Measurements from ENCODE around the gene LPCAT1. TPM values are rescaled to one million over a fixed set of nuclear protein-coding genes. Genes with fewer than 3 reads are reported as not detected.

The LPCAT1 gene
- total RNA-seq, 5 donors from 2014 or later (not counting 1 experiment from before 2014, with no cell fraction given) = 27.9 to 57.7 (median 50.3) TPM

GRCh38 chr5:1513326-1514026, 10.3 kb downstream of the LPCAT1 start:
- peaks cover 0 to 79% of the 10 kb centered on the region in 2 experiments for H3K4me1 ChIP-seq (ENCODE audit: control insufficient read depth in 1 of 2, extremely low read depth in 1 of 2, insufficient read depth in 2 of 2, low read length in 2 of 2)
- peak overlapping the region in 1 of 2 donors; percentile 31 for H3K27ac Mint-ChIP-seq
- no peaks in the 10 kb centered on the region for H3K27me3 Mint-ChIP-seq
- ChIA-PET POLR2A (interaction anchor here in 1 of 2 donors (1.2 kb wide), 1 partner anchor 10 kb away, joined by 3 read pairs; no protein-coding TSS in a partner anchor), CTCF (no interaction called here)
- H3K9me3 Mint-ChIP-seq = no peaks in the 10 kb centered on the region
- no peak overlapping the region for H3K4me3 ChIP-seq (ENCODE audit: control insufficient read depth in 1 of 2, extremely low read depth in 1 of 2, low read length in 1 of 2)
- no peaks in the 10 kb centered on the region for H3K9me3 ChIP-seq
- peaks cover 17% of the 10 kb centered on the region for H3K36me3 Mint-ChIP-seq
- DNase-seq = peak in 1 of 35 experiments; percentile 4
- 74% methylated on average over 20 of the region's 26 CpGs for WGBS (ENCODE audit: insufficient coverage)
- peaks cover 5 to 50% of the 10 kb centered on the region in 2 donors for H3K36me3 ChIP-seq (ENCODE audit: control insufficient read depth in 2 of 2, extremely low read depth in 1 of 2, insufficient read depth in 1 of 2, low read length in 1 of 2)
- H3K27me3 ChIP-seq (replicated peaks in 1 of 2; ENCODE audit: control insufficient read depth in 2 of 2, extremely low read depth in 1 of 2, insufficient read depth in 2 of 2, low read length in 1 of 2) = no peaks in the 10 kb centered on the region
- H3K4me1 Mint-ChIP-seq = peaks cover 23 to 36% (median 29%) of the 10 kb centered on the region in 3 donors
- H3K4me3 Mint-ChIP-seq = no peak overlapping the region
- ATAC-seq (replicated peaks in 1 of 4) = no peak
- no peak overlapping the region for H3K27ac ChIP-seq (ENCODE audit: low read length)

- Histone ChIP-seq H3K36me3 (ENCODE audit: control insufficient read depth in 2 of 2, extremely low read depth in 1 of 2, insufficient read depth in 1 of 2, low read length in 1 of 2) (peaks cover 8 to 48% of the 10 kb centered on the region in 2 donors), H3K27ac (ENCODE audit: low read length) (no peak overlapping the region), H3K9me3 (no peaks in the 10 kb centered on the region), H3K4me1 (ENCODE audit: control insufficient read depth in 1 of 2, extremely low read depth in 1 of 2, insufficient read depth in 2 of 2, low read length in 2 of 2) (peaks cover 0 to 78% of the 10 kb centered on the region in 2 experiments), H3K27me3 (replicated peaks in 1 of 2; ENCODE audit: control insufficient read depth in 2 of 2, extremely low read depth in 1 of 2, insufficient read depth in 2 of 2, low read length in 1 of 2) (no peaks in the 10 kb centered on the region), H3K4me3 (ENCODE audit: control insufficient read depth in 1 of 2, extremely low read depth in 1 of 2, low read length in 1 of 2) (no peak overlapping the region)
- ATAC-seq (replicated peaks in 1 of 4) (no peak), DNase-seq (peak in 1 of 35 experiments; percentile 4)
- ChIA-PET POLR2A (no interaction called here), CTCF (no interaction called here)
- no peaks in the 10 kb centered on the region for H3K9me3 Mint-ChIP-seq
- WGBS (ENCODE audit: insufficient coverage) = 94% methylated on average over 24 of the region's 25 CpGs
- H3K27ac Mint-ChIP-seq = peak overlapping the region in 1 of 2 donors; percentile 31
- H3K27me3 Mint-ChIP-seq = no peaks in the 10 kb centered on the region
- peaks cover 29 to 39% (median 29%) of the 10 kb centered on the region in 3 donors for H3K4me1 Mint-ChIP-seq
- peaks cover 18% of the 10 kb centered on the region for H3K36me3 Mint-ChIP-seq
- no peak overlapping the region for H3K4me3 Mint-ChIP-seq
Measured at GRCh38 chr5:1512541-1513291, 11.0 kb downstream of the LPCAT1 start.

- no peaks in the 10 kb centered on the region for H3K9me3 ChIP-seq
- H3K27ac ChIP-seq (ENCODE audit: low read length) = no peak overlapping the region
- no peaks in the 10 kb centered on the region for H3K27me3 ChIP-seq (replicated peaks in 1 of 2; ENCODE audit: control insufficient read depth in 2 of 2, extremely low read depth in 1 of 2, insufficient read depth in 2 of 2, low read length in 1 of 2)
- H3K36me3 ChIP-seq (ENCODE audit: control insufficient read depth in 2 of 2, extremely low read depth in 1 of 2, insufficient read depth in 1 of 2, low read length in 1 of 2) = peaks cover 8 to 43% of the 10 kb centered on the region in 2 donors
- Mint-ChIP-seq H3K9me3 (no peaks in the 10 kb centered on the region), H3K27ac (no peak overlapping the region), H3K4me3 (no peak overlapping the region), H3K36me3 (peaks cover 17% of the 10 kb centered on the region), H3K27me3 (no peaks in the 10 kb centered on the region), H3K4me1 (peaks cover 30 to 41% (median 35%) of the 10 kb centered on the region in 3 donors)
- H3K4me1 ChIP-seq (ENCODE audit: control insufficient read depth in 1 of 2, extremely low read depth in 1 of 2, insufficient read depth in 2 of 2, low read length in 2 of 2) = peaks cover 0 to 78% of the 10 kb centered on the region in 2 experiments
- CTCF ChIA-PET = no interaction called here
- 94% methylated on average over 19 of the region's 21 CpGs for WGBS (ENCODE audit: insufficient coverage)
- POLR2A ChIA-PET = no interaction called here
- DNase-seq (peak in 3 of 35 experiments; percentile 4 to 21 (median 10)), ATAC-seq (replicated peaks in 1 of 4) (no peak)
- no peak overlapping the region for H3K4me3 ChIP-seq (ENCODE audit: control insufficient read depth in 1 of 2, extremely low read depth in 1 of 2, low read length in 1 of 2)
Measured at GRCh38 chr5:1511651-1512540, 11.9 kb downstream of the LPCAT1 start.

GRCh38 chr5:1511048-1511447, 12.7 kb downstream of the LPCAT1 start:
- CTCF ChIA-PET = no interaction called here
- Mint-ChIP-seq H3K27ac (no peak overlapping the region), H3K4me3 (no peak overlapping the region), H3K36me3 (peaks cover 19% of the 10 kb centered on the region), H3K27me3 (no peaks in the 10 kb centered on the region), H3K4me1 (peaks cover 29 to 38% (median 37%) of the 10 kb centered on the region in 3 donors), H3K9me3 (no peaks in the 10 kb centered on the region)
- Histone ChIP-seq H3K4me1 (ENCODE audit: control insufficient read depth in 1 of 2, extremely low read depth in 1 of 2, insufficient read depth in 2 of 2, low read length in 2 of 2) (peaks cover 0 to 78% of the 10 kb centered on the region in 2 experiments), H3K27ac (ENCODE audit: low read length) (no peak overlapping the region), H3K27me3 (replicated peaks in 1 of 2; ENCODE audit: control insufficient read depth in 2 of 2, extremely low read depth in 1 of 2, insufficient read depth in 2 of 2, low read length in 1 of 2) (no peaks in the 10 kb centered on the region), H3K4me3 (ENCODE audit: control insufficient read depth in 1 of 2, extremely low read depth in 1 of 2, low read length in 1 of 2) (no peak overlapping the region), H3K9me3 (no peaks in the 10 kb centered on the region), H3K36me3 (ENCODE audit: control insufficient read depth in 2 of 2, extremely low read depth in 1 of 2, insufficient read depth in 1 of 2, low read length in 1 of 2) (peaks cover 8 to 42% of the 10 kb centered on the region in 2 donors)
- peak in 2 of 35 experiments; percentile 4 to 21 for DNase-seq
- POLR2A ChIA-PET = no interaction called here
- no peak for ATAC-seq (replicated peaks in 1 of 4)
- WGBS (ENCODE audit: insufficient coverage) = 96% methylated on average over 20 of the region's 20 CpGs

GRCh38 chr5:1510631-1511030, 13.1 kb downstream of the LPCAT1 start:
- Histone ChIP-seq H3K27ac (ENCODE audit: low read length) (no peak overlapping the region), H3K4me1 (ENCODE audit: control insufficient read depth in 1 of 2, extremely low read depth in 1 of 2, insufficient read depth in 2 of 2, low read length in 2 of 2) (peaks cover 0 to 78% of the 10 kb centered on the region in 2 experiments), H3K36me3 (ENCODE audit: control insufficient read depth in 2 of 2, extremely low read depth in 1 of 2, insufficient read depth in 1 of 2, low read length in 1 of 2) (peaks cover 8 to 42% of the 10 kb centered on the region in 2 donors), H3K4me3 (ENCODE audit: control insufficient read depth in 1 of 2, extremely low read depth in 1 of 2, low read length in 1 of 2) (no peak overlapping the region), H3K9me3 (no peaks in the 10 kb centered on the region), H3K27me3 (replicated peaks in 1 of 2; ENCODE audit: control insufficient read depth in 2 of 2, extremely low read depth in 1 of 2, insufficient read depth in 2 of 2, low read length in 1 of 2) (no peaks in the 10 kb centered on the region)
- Mint-ChIP-seq H3K4me1 (peaks cover 27 to 37% (median 36%) of the 10 kb centered on the region in 3 donors), H3K27me3 (no peaks in the 10 kb centered on the region), H3K36me3 (peaks cover 19% of the 10 kb centered on the region), H3K27ac (no peak overlapping the region), H3K4me3 (no peak overlapping the region), H3K9me3 (no peaks in the 10 kb centered on the region)
- ChIA-PET POLR2A (no interaction called here), CTCF (no interaction called here)
- 94% methylated on average over 9 of the region's 11 CpGs for WGBS (ENCODE audit: insufficient coverage)
- peak in 3 of 35 experiments; percentile 4 to 7 (median 4) for DNase-seq
- no peak for ATAC-seq (replicated peaks in 1 of 4)

GRCh38 chr5:1510151-1510561, 13.6 kb downstream of the LPCAT1 start:
- no peaks in the 10 kb centered on the region for H3K9me3 Mint-ChIP-seq
- no peak overlapping the region for H3K27ac Mint-ChIP-seq
- 98% methylated on average over 17 of the region's 18 CpGs for WGBS (ENCODE audit: insufficient coverage)
- no peaks in the 10 kb centered on the region for H3K9me3 ChIP-seq
- DNase-seq (peak in 1 of 35 experiments; percentile 2), ATAC-seq (replicated peaks in 1 of 4) (no peak)
- H3K27me3 ChIP-seq (replicated peaks in 1 of 2; ENCODE audit: control insufficient read depth in 2 of 2, extremely low read depth in 1 of 2, insufficient read depth in 2 of 2, low read length in 1 of 2) = no peaks in the 10 kb centered on the region
- H3K4me3 ChIP-seq (ENCODE audit: control insufficient read depth in 1 of 2, extremely low read depth in 1 of 2, low read length in 1 of 2) = no peak overlapping the region
- peaks cover 0 to 78% of the 10 kb centered on the region in 2 experiments for H3K4me1 ChIP-seq (ENCODE audit: control insufficient read depth in 1 of 2, extremely low read depth in 1 of 2, insufficient read depth in 2 of 2, low read length in 2 of 2)
- peaks cover 27 to 38% (median 38%) of the 10 kb centered on the region in 3 donors for H3K4me1 Mint-ChIP-seq
- no peaks in the 10 kb centered on the region for H3K27me3 Mint-ChIP-seq
- no peak overlapping the region for H3K27ac ChIP-seq (ENCODE audit: low read length)
- no peak overlapping the region for H3K4me3 Mint-ChIP-seq
- H3K36me3 Mint-ChIP-seq = peaks cover 19% of the 10 kb centered on the region
- CTCF ChIA-PET = no interaction called here
- peaks cover 8 to 42% of the 10 kb centered on the region in 2 donors for H3K36me3 ChIP-seq (ENCODE audit: control insufficient read depth in 2 of 2, extremely low read depth in 1 of 2, insufficient read depth in 1 of 2, low read length in 1 of 2)
- POLR2A ChIA-PET = no interaction called here

Data from T-cell (primary cell).